Right atrium auricular region (tissue), 2 donors: ENCODE measurements around the gene DUSP28. TPM values are rescaled to one million over a fixed set of nuclear protein-coding genes. Genes with fewer than 3 reads are reported as not detected.

ENCODE experiments used
- DNase-seq: peaks from one replicate; pipeline ENCODE4 v3.0.0-alpha.2; 2019; ENCODE audit warnings: low spot score
- H3K27ac ChIP-seq, 2 donors: fragments of 200-600 bp; sonication (generic); 1 replicate in 1 of 2; 2 replicates in 1 of 2; pipeline ENCODE4 v1.5.1; 2016 to 2019
- H3K27me3 ChIP-seq, 2 donors: fragments of 200-600 bp; sonication (generic); one replicate each; pipeline versions ENCODE4 v1.5.1 to v1.6.0; 2017 to 2019
- H3K36me3 ChIP-seq: fragments of 200-600 bp; sonication (generic); one replicate; pipeline ENCODE4 v1.5.1; 2016
- H3K4me1 ChIP-seq, 2 donors: fragments of 200-600 bp; sonication (generic); one replicate each; pipeline versions ENCODE4 v1.5.1 to v1.6.0; 2017 to 2019
- H3K4me3 ChIP-seq, 2 donors: fragments of 200-600 bp; sonication (generic); 1 replicate in 1 of 2; 2 replicates in 1 of 2; pipeline ENCODE4 v1.5.1; 2017 to 2019; ENCODE audit warnings: mild to moderate bottlenecking in 1 of 2, moderate library complexity in 1 of 2
- H3K9me3 ChIP-seq, 2 donors: fragments of 200-600 bp; sonication (generic); one replicate each; pipeline ENCODE4 v1.5.1; 2019
- total RNA-seq, 2 donors: library from RNA; depleted of rRNA; stranded (reverse); fragments of >200 nt; gene quantifications; one replicate each; pipeline ENCODE4 v1.1.0, GENCODE V29; 2016
- TF ChIP-seq, protein P1 (sequence below), 2 donors: fragments of 200-600 bp; sonication (generic); IDR thresholded peaks; one replicate each; pipeline ENCODE4 v1.5.1; 2019; ENCODE audit warnings: antibody characterized with exemption in 2 of 2

Gene DUSP28
- total RNA-seq, 2 donors from 2014 or later: 12.0 to 17.5 TPM

GRCh38 chr2:240555541-240556250, 4.5 kb upstream of the DUSP28 start:
- no peaks in the 10 kb centered on the region for H3K9me3 ChIP-seq
- H3K4me3 ChIP-seq: no peak overlapping the region
- no peaks in the 10 kb centered on the region for H3K27me3 ChIP-seq
- DNase-seq: no peak
- H3K27ac ChIP-seq: no peak overlapping the region
- peaks cover 0 to 30% of the 10 kb centered on the region in 2 donors for H3K4me1 ChIP-seq
- no peaks in the 10 kb centered on the region for H3K36me3 ChIP-seq
- TF ChIP-seq, protein P1, sequence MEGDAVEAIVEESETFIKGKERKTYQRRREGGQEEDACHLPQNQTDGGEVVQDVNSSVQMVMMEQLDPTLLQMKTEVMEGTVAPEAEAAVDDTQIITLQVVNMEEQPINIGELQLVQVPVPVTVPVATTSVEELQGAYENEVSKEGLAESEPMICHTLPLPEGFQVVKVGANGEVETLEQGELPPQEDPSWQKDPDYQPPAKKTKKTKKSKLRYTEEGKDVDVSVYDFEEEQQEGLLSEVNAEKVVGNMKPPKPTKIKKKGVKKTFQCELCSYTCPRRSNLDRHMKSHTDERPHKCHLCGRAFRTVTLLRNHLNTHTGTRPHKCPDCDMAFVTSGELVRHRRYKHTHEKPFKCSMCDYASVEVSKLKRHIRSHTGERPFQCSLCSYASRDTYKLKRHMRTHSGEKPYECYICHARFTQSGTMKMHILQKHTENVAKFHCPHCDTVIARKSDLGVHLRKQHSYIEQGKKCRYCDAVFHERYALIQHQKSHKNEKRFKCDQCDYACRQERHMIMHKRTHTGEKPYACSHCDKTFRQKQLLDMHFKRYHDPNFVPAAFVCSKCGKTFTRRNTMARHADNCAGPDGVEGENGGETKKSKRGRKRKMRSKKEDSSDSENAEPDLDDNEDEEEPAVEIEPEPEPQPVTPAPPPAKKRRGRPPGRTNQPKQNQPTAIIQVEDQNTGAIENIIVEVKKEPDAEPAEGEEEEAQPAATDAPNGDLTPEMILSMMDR (IDR thresholded peaks at IDR 0.05): no peak

DNA sequence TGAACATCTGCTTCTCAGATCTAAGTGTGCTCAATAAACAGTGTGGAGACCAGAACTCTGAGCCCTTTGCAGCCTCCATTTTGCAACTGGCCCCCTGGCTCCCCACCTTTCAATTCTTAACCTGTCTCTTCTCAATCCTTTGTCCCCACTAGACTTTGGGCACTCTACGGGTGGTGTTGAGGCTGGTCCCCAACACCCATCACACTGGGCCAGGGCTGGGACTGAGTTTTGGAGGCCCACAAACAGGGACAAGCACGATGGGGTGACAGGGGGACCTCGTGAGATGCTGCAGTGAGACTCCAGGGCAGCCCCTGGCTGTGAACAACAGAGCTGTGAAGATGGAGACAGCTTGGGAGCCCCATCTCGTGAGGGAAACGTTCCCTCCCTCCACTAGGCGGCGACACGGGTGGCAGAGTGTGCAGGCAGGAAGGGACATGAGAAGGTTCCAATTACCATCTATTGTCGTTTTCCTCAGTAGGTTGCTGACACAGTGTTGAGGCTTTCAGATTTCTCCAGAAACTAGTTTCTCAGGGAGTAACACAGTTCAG, 3.5 kb upstream of the DUSP28 start:
- Histone ChIP-seq H3K27me3 (no peaks in the 10 kb centered on the region), H3K4me3 (no peak overlapping the region), H3K36me3 (no peaks in the 10 kb centered on the region), H3K4me1 (peaks cover 0 to 35% of the 10 kb centered on the region in 2 donors), H3K9me3 (no peaks in the 10 kb centered on the region), H3K27ac (no peak overlapping the region)
- TF ChIP-seq, protein P1 (IDR thresholded peaks at IDR 0.05): peak in 1 of 2 donors; percentile 30
- no peak for DNase-seq

DNA sequence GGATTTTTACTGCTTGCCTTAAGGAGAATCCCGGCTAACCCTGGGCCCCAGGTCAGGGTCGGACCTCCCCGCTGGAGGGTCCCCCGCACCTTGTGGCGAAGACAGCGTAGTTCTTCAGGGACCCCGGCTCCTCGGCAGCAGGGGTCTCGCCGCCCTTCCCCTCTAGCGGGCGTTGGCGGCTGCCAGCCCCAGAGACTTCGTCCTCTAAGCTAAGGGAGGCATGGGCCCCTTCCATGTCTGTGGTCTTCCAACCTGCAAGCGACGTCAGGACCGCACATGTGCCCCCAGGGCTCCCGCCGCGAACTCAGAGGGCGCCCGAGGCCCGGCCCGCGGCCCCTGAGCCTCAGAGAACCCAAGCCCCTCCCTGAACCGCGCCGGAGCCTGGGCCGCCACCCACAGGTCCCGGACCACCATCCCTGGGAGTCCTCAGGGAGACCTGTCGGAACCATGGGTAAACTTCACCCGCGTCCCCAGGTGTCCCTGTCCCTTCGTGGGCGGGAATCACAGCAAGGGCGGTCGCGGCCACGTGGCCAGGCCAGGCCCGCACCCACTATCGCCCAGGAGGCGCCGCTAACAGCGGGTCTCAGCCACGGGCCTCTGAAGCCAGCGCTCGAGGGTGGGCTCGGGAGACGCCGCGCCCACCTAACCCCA, 2.9 kb upstream of the DUSP28 start:
- no peaks in the 10 kb centered on the region for H3K36me3 ChIP-seq
- peak; percentile 54 for DNase-seq
- H3K4me3 ChIP-seq: peak overlapping the region; percentile 35 to 56
- TF ChIP-seq, protein P1 (IDR thresholded peaks at IDR 0.05): no peak
- no peak overlapping the region for H3K27ac ChIP-seq
- H3K9me3 ChIP-seq: no peaks in the 10 kb centered on the region
- H3K4me1 ChIP-seq: peaks cover 0 to 41% of the 10 kb centered on the region in 2 donors
- H3K27me3 ChIP-seq: no peaks in the 10 kb centered on the region

GRCh38 chr2:240557808-240558207, 2.3 kb upstream of the DUSP28 start, which contains the start of gene ANKMY1:
Gene ANKMY1, minus strand, starts transcription at chr2:240557988. Its CDS starts 653 bp downstream, at chr2:240557335.
- DNase-seq: no peak
- Histone ChIP-seq H3K9me3 (no peaks in the 10 kb centered on the region), H3K27me3 (no peaks in the 10 kb centered on the region), H3K4me1 (peaks cover 0 to 43% of the 10 kb centered on the region in 2 donors), H3K36me3 (no peaks in the 10 kb centered on the region), H3K27ac (no peak within 1 kb of the TSS), H3K4me3 (peak within 1 kb of the TSS; percentile 35 to 56)
- TF ChIP-seq, protein P1 (IDR thresholded peaks at IDR 0.05): no peak

DNA sequence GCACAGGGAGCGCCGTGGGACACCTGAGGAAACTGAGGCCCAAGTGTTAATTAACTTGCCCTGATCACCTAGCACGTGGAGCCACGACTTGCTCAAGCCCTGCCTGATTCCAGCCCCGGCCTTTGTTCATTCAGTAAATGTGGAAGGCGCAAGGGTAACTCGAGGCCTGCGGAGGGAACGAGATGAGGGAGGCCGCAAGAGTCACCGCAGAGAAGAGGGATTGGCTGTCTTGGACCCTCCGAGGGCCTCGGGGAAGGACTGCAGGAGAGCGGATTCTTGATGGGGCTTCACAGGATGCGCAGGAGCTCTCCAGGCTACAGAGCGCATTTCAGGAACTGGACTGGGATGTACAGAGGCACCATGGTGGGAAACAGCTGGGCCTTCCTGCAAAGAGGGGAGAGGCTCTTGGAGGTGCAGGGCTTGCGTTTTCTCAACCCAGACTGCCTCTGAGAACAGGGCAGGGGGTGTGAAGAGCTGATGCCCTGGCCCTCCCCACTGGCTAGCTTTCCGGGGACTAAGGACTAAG, 1.9 kb upstream of the DUSP28 start:
- no peaks in the 10 kb centered on the region for H3K9me3 ChIP-seq
- H3K4me3 ChIP-seq: peak overlapping the region; percentile 35 to 56
- H3K4me1 ChIP-seq: peaks cover 0 to 43% of the 10 kb centered on the region in 2 donors
- peak; percentile 52 for DNase-seq
- TF ChIP-seq, protein P1 (IDR thresholded peaks at IDR 0.05): no peak
- H3K27me3 ChIP-seq: no peaks in the 10 kb centered on the region
- H3K27ac ChIP-seq: no peak overlapping the region
- no peaks in the 10 kb centered on the region for H3K36me3 ChIP-seq
